Stomach (tissue), 9 donors: ENCODE results near the gene PLN. TPM values are rescaled to one million over a fixed set of nuclear protein-coding genes. Genes with fewer than 3 reads are reported as not detected.

Experiments used
- DNase-seq, 2 donors: peaks; one replicate each; pipeline versions ENCODE4 v3.0.0 to v3.0.0-alpha.2; 2013 to 2019
- H3K27ac ChIP-seq, 5 donors: fragments of 200-600 bp in 4 of 5; sonication (generic) in 4 of 5; one replicate each; pipeline ENCODE4 v1.5.1; 2013 to 2019; ENCODE audit warnings: mild to moderate bottlenecking in 1 of 5, moderate library complexity in 1 of 5
- H3K27me3 ChIP-seq, 3 donors: fragments of 200-600 bp; sonication (generic); one replicate each; pipeline ENCODE4 v1.5.1; 2017 to 2019; ENCODE audit warnings: mixed run types in 1 of 3
- H3K36me3 ChIP-seq, 4 donors: fragments of 200-600 bp; sonication (generic); 1 replicate in 3 of 4; 2 replicates in 1 of 4; pipeline ENCODE4 v1.5.1; 2016 to 2019
- H3K4me1 ChIP-seq, 4 donors: fragments of 200-600 bp; sonication (generic); one replicate each; pipeline ENCODE4 v1.5.1; 2016 to 2019
- H3K4me3 ChIP-seq, 4 donors: fragments of 200-600 bp; sonication (generic) in 3 of 4; one replicate each; pipeline ENCODE4 v1.5.1; 2016 to 2019; ENCODE audit warnings: mild to moderate bottlenecking in 1 of 4
- H3K9me3 ChIP-seq, 4 donors: fragments of 200-600 bp; sonication (generic); one replicate each; pipeline ENCODE4 v1.5.1; 2016 to 2019
- EP300 ChIP-seq: sonication (generic); formaldehyde crosslinking; IDR thresholded peaks from one replicate; pipeline ENCODE4 v1.6.1; 2017; ENCODE audit warnings: antibody characterized with exemption
- POLR2A ChIP-seq, 4 donors: fragments of 450-650 bp; IDR thresholded peaks; one replicate each; pipeline ENCODE4 v1.6.1; 2016; ENCODE audit warnings: antibody characterized with exemption in 4 of 4, control low read depth in 2 of 4, mild to moderate bottlenecking in 1 of 4, moderate library complexity in 1 of 4
- POLR2AphosphoS5 ChIP-seq, 3 donors: sonication (generic); formaldehyde crosslinking; IDR thresholded peaks; one replicate each; pipeline ENCODE4 v1.6.1; 2016; ENCODE audit warnings: antibody characterized with exemption in 3 of 3
- WGBS, 5 donors: extraction: QIAGEN DNeasy Blood & Tissue Kit in 3 of 5; methylation state at CpG; one replicate each; pipeline versions ENCODE4 v1.1.5 to v1.1.7; 2013 to 2018; 5-methylcytosine and 5-hydroxymethylcytosine counted together
- intact Hi-C: fragments of 100-400 bp; cut with DNase I; formaldehyde crosslinking; loops from one replicate; pipeline ENCODE4 v1.15.1; 2023; ENCODE audit warnings: low total_unique reads
- polyA plus RNA-seq, 3 donors: library from polyadenylated mRNA; stranded (reverse); fragments of 200-250 nt; gene quantifications; one replicate each; pipeline ENCODE4 v1.2.3, GENCODE V29; 2013
- total RNA-seq, 5 donors: library from RNA; depleted of rRNA; stranded (reverse); fragments of >200 nt; gene quantifications; one replicate each; pipeline versions ENCODE4 v1.1.0 to v1.2.3, GENCODE V29; 2014 to 2016
- TF ChIP-seq, protein P1 (sequence below), 7 experiments: fragments of 450-650 bp in 4 of 7; fragments of 200-600 bp in 3 of 7; sonication (generic) in 3 of 7; IDR thresholded peaks; one replicate each; pipeline ENCODE4 v1.5.1; 2016 to 2019; ENCODE audit warnings: antibody characterized with exemption in 7 of 7, control low read depth in 2 of 7, mild to moderate bottlenecking in 1 of 7
- donor health status: healthy with polysubstance abuse.
- donor health status: Bipolar disorder and iron deficiency.
- donor health status: healthy.

The PLN gene
- total and polyA plus RNA-seq, 8 donors: 2.3 to 158 (median 27.6) TPM

DNA sequence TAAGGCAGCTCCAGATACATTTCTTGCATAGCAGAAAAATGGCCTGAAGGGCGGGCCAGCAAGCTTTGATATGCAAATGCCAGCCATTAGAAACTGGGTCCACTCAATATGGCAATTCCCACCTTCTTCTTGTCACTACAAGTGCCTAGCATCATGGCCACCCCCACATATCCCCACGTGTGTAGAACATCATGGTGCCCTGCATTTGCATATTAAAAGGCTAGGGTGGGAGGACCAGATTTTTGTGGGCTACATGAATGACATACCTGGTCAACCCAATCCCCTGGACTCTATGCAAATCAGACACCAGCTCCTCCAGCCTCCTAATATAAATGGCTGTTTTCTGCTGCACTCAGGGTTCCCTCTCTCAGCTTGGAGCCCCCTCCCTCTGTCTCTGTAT lies 31.7 kb downstream of the PLN start:
- H3K9me3 ChIP-seq: peaks cover 8 to 41% (median 25%) of the 10 kb centered on the region in 4 donors
- H3K27me3 ChIP-seq: no peaks in the 10 kb centered on the region
- no peak for DNase-seq
- WGBS, 5 donors: 85 to 97% (median 94%) methylated on average over 2 of the region's 2 CpGs
- peaks cover under 1 to 14% (median 6%) of the 10 kb centered on the region in 4 donors for H3K36me3 ChIP-seq
- H3K4me1 ChIP-seq: peaks cover 19 to 30% (median 25%) of the 10 kb centered on the region in 4 donors
- no peak overlapping the region for H3K27ac ChIP-seq
- TF ChIP-seq EP300: no peak
- TF ChIP-seq POLR2AphosphoS5 (IDR thresholded peaks at IDR 0.05): no peak
- TF ChIP-seq, protein P1, sequence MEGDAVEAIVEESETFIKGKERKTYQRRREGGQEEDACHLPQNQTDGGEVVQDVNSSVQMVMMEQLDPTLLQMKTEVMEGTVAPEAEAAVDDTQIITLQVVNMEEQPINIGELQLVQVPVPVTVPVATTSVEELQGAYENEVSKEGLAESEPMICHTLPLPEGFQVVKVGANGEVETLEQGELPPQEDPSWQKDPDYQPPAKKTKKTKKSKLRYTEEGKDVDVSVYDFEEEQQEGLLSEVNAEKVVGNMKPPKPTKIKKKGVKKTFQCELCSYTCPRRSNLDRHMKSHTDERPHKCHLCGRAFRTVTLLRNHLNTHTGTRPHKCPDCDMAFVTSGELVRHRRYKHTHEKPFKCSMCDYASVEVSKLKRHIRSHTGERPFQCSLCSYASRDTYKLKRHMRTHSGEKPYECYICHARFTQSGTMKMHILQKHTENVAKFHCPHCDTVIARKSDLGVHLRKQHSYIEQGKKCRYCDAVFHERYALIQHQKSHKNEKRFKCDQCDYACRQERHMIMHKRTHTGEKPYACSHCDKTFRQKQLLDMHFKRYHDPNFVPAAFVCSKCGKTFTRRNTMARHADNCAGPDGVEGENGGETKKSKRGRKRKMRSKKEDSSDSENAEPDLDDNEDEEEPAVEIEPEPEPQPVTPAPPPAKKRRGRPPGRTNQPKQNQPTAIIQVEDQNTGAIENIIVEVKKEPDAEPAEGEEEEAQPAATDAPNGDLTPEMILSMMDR (IDR thresholded peaks at IDR 0.05): no peak
- TF ChIP-seq POLR2A (IDR thresholded peaks at IDR 0.05): no peak
- no peak overlapping the region for H3K4me3 ChIP-seq
- intact Hi-C loops: no loop called here

DNA sequence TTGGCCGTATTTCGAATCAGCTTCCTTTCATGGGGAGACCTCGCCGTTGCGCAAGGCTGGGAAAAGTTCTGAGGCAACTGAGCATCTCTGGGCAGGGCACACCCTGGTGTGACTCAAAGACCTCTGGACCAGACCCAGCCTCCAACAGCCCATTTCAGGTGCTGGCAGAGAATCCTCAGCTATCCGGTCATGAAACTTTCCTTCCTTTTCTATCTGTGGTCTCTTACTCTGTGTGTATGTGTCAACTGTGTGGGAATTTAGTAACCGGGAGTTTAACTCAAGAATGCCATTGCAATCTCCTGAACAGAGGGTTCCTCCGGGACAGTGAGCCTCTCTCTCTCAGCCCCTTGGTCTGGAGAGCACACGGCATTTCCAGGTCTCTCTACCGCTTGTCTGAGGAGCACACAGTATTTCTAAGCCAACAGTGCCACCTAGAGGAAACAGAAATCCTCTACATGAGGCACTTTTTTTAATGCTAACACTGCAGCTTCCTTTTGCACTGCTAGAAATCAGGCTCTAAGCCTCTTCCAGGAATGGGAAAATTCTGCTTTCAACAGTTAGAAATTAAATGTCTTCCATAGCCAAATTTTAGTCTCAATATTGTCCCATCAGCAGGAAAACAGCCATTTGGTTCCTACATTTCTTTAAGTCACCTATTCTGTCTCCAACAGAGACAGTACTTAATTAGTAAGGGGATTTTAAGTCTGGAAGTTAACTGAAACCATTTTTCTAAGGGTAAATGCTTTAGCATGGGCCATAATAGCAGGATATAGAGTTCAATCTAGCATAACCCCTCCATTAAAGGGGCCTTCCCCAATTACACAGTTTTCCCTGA lies 32.7 kb downstream of the PLN start:
- peak overlapping the region in 3 of 5 donors; percentile 35 to 46 (median 44) for H3K27ac ChIP-seq
- TF ChIP-seq POLR2AphosphoS5 (IDR thresholded peaks at IDR 0.05): no peak
- TF ChIP-seq, protein P1 (IDR thresholded peaks at IDR 0.05): peak in 5 of 7 experiments; percentile 47 to 61 (median 55)

DNA sequence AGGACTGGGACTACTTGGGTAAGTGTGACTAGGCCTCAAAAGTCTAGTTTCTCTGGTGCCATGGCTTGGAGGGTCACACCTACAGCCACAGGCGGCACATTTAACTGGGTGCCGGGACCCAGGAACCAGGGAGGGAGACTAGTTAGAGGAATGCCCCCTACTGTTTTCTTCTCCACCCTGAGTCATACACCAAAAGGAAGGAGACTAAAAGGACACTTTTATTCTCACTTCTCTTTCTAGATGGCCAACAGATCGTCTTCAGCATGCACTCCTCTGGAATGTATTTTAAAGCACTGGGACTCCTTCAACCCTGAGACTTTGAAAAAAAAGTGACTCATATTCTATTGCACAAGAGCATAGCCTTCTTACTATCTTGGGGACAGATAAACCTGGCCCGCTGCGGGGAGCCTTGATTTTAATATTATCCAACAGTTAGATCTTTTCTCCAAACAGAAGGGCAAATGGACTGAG lies 33.4 kb downstream of the PLN start:
- Histone ChIP-seq H3K4me1 (peaks cover 22 to 34% (median 31%) of the 10 kb centered on the region in 4 donors), H3K9me3 (peaks cover 7 to 26% (median 18%) of the 10 kb centered on the region in 4 donors), H3K27me3 (no peaks in the 10 kb centered on the region), H3K4me3 (no peak overlapping the region), H3K27ac (peak overlapping the region in 3 of 5 donors; percentile 35 to 46 (median 44)), H3K36me3 (peaks cover 0 to 10% (median 0%) of the 10 kb centered on the region in 4 donors)
- TF ChIP-seq POLR2A (IDR thresholded peaks at IDR 0.05) (no peak), EP300 (no peak), POLR2AphosphoS5 (IDR thresholded peaks at IDR 0.05) (no peak)
- TF ChIP-seq, protein P1 (IDR thresholded peaks at IDR 0.05): no peak
- intact Hi-C loops: no loop called here
- DNase-seq: peak; percentile 11 to 42
- 55 to 64% (median 58%) methylated on average over 5 of the region's 5 CpGs for WGBS, 5 donors

More for the DNA sequence above, 32.7 kb downstream of the PLN start:
- Histone ChIP-seq H3K4me1 (peaks cover 19 to 32% (median 26%) of the 10 kb centered on the region in 4 donors), H3K27me3 (no peaks in the 10 kb centered on the region), H3K36me3 (peaks cover 0 to 10% (median under 1%) of the 10 kb centered on the region in 4 donors), H3K9me3 (peaks cover 7 to 31% (median 19%) of the 10 kb centered on the region in 4 donors), H3K4me3 (no peak overlapping the region)
- WGBS, 5 donors: 61 to 79% (median 65%) methylated on average over 10 of the region's 10 CpGs
- intact Hi-C loops: no loop called here
- peak in 1 of 2 donors; percentile 87 for DNase-seq

DNA sequence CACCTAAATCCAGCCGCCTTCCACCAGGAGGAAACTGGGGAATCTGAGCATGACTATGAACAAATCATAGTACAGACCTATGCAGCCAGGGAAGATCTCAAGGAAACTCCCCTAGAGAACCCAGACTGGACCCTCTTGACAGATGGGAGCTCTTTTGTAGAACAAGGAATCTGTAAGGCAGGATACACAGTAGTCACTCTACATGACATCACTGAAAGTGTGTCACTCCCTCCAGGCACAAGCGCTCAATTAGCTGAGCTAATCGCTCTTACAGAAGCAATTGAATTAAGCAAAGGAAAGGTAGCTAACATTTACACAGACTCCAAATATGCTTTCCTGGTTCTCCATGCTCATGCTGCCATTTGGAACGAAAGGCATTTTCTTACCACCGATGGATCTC lies 36.8 kb downstream of the PLN start:
- no peak for DNase-seq
- H3K27ac ChIP-seq: no peak overlapping the region
- 95 to 100% (median 97%) methylated on average over 5 of the region's 5 CpGs for WGBS, 5 donors
- H3K36me3 ChIP-seq: no peaks in the 10 kb centered on the region
- intact Hi-C loops: no loop called here
- no peak overlapping the region for H3K4me3 ChIP-seq
- TF ChIP-seq POLR2AphosphoS5 (IDR thresholded peaks at IDR 0.05): no peak
- TF ChIP-seq EP300: no peak
- TF ChIP-seq, protein P1 (IDR thresholded peaks at IDR 0.05): no peak
- no peak for TF ChIP-seq POLR2A (IDR thresholded peaks at IDR 0.05)
- H3K27me3 ChIP-seq: no peaks in the 10 kb centered on the region
- H3K9me3 ChIP-seq: peaks cover 0 to 3% (median under 1%) of the 10 kb centered on the region in 4 donors
- peaks cover 33 to 59% (median 46%) of the 10 kb centered on the region in 4 donors for H3K4me1 ChIP-seq
